ENCODE measurements around the gene FAM163A.

DNA sequence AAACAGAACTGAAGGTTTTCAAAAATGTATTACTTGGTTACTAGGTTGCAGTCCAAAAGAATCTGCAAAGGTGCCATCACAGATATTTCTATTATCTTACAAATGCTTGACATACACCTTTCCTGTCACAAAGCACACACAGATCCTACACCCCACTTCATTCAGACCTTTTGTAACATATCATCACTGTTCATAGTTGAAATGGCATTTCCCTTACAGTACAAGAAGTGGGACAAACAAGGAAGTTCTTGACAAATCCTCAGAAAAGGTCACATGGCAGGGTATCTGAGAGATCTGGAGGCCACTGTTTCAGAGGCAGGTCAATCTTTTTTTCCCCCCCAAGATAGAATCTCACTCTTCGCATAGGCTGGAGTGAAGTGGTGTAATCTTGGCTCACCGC is 113.2 kb downstream of the FAM163A start:
- TF ChIP-seq ZNF785 (CRISPR knock-in tag; IDR thresholded peaks at IDR 0.05) (no peak), MEF2A (IDR thresholded peaks at IDR 0.05; ENCODE audit: control insufficient read depth, low read depth, low read length) (no peak), PHF21A (IDR thresholded peaks at IDR 0.05; ENCODE audit: borderline replicate concordance, low read depth) (no peak)
